Anterior cingulate cortex (tissue), 58 donors: ENCODE measurements around the gene USP7.
"Not testable (repeated sequence)": the region's sequence is repeated elsewhere in the genome, so short reads cannot be mapped to it uniquely, and the experiment has no call there.

Source experiments
- DNase-seq, 58 donors: peaks; one replicate each; lab custom pipeline; 2025; lab: John Stamatoyannopoulos, UW

The USP7 gene

DNA sequence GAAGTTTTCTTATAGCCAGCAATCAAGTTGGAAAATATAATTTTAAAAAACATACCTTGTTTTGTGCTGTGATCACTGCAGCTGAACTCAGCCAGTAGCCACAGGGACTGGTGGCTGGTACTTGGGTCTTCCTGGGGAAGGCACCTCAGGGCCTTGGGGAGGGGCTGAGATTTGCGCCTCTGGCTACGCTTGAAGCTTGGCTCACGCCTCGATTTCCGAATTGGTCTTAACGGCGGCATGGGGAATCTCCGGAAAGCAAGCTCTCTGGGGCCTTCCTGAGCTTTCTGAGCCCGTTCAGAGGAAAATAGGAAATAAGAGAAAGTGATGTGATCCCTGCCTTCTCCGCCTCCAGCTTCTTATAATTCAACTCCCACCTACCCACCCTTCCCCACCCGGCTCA, 11.3 kb upstream of the USP7 start:
- no peak for DNase-seq

DNA sequence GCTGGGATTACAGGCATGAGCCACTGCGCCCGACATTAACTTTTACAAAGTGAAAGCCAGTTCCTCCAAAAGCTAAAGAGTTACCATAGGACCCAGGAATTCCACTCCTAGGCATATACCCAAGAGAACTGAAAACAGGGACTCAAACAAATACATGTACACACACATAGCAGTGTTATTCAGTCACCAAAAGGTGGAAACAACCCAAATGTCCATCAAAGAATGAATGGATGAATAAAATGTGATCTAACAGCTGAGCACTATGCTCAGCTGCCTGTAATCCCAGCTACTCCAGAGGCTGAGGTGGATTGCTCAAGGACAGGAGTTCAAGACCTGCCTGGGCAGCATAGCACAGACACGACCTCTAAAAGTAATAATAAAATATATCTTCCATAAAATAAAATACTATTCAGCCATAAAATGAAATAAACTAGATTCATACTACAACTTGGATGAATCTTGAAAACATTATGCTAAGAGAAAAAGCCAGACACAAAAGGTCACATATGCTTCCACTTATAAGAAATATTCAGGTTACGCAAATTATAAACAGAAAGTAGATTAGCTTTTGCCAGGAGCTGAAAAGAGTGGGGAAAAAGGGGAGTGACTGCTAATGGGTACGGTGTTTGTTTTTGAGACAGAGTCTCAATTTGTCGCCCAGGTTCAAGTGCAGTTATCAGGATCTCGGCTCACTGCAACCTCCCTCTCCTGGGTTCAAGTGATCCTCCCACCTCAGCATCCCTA, 9.3 kb upstream of the USP7 start:
- no peak for DNase-seq

DNA sequence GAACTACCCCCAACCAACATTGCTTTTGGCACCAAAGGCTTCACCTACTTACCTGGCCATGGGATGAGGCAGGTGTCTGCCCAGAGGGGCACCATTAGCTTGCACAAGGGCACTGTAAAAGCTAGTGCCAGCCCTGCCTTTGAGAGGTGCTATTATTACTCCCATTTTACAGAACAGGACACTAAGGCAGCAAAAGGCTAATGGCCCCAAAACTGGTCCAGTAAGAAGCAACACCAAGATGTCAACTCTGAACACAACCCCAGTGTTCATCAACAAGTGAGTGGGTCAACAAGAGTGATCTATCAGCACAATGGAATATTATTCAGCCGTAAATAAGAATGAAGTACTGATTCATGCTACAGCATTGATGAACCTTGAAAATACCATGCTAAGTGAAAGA, 7.7 kb upstream of the USP7 start:
- no peak for DNase-seq

DNA sequence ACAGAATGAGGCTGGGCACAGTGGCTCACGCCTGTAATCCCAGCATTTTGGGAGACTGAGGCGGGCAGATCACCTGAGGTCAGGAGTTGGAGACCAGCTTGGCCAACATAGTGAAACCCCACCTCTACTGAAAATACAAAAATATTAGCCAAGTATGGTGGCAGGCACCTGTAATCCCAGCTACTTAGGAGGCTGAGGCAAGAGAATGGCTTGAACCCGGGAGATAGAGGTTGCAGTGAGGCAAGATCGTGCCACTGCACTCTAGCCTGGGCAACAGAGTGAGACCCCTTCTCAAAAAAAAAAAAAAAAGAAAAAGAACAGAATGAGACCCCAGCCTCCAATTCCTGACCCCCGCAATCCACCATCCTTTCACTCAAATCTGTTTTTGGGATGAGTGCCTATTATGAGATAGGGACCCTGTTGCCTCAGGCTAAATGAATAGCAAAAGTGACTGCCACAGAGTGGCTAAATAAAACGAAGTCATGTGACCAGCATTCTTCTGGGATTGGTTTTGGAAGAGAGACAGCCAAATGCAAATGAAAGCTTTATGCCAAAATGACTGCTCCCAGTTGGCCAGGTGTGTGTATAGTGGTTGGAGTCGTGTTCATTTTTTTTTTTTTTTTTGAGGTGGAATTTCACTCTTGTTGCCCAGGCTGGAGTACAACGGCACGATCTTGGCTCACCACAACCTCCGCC, 5.6 kb upstream of the USP7 start:
- not testable (repeated sequence) for DNase-seq

DNA sequence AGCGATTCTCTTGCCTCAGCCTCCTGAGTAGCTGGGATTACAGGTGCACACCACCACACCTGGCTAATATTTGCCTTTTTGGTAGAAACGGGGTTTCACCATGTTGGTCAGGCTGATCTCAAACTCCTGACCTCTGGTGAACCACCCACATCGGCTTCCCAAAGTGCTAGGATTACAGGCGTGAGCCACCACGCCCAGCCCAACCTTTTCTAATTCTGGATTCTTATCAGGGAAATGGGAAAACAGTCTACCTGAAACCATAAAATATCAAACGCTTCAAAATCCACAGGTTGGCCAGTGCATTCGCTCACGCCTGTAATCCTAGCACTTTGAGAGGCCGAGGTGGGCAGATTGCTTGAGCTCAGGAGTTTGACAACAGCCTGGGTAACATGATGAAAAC, 4.3 kb upstream of the USP7 start:
- DNase-seq, result not testable (repeated sequence)

DNA sequence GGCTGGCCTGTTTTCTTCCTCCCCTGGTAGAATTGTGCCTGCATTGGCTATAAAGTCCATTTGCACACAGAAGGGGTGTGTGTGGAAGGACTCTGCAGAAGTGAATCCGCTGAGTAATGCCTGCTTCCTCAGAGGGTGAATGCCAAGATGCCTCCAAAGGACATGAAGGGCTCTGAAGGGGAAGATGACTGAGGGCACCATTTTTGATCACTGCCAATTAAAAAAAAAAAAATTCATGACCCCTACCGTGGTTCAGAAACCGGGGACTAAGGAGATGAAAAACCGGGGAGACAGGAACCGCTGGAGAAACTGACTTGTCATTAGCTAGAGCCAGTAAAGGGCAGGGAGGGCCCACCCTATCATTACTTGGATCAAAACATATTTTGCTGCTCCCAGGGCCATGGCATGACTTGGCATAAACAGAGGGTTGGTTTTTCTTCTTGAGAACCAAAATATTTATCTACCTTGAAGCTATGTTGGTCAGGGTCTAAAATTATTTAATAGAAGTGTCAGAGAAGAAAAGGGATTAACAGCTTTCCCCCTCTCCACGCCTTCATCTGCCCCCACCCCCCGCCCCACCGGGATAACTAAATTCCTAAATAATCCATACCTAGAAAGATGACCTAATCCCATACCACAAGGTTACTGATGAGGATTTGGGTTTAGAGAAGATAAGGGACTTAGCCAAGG, 3.6 kb upstream of the USP7 start:
- DNase-seq, result peak in 10 of 58 donors; percentile 5 to 29 (median 12)

DNA sequence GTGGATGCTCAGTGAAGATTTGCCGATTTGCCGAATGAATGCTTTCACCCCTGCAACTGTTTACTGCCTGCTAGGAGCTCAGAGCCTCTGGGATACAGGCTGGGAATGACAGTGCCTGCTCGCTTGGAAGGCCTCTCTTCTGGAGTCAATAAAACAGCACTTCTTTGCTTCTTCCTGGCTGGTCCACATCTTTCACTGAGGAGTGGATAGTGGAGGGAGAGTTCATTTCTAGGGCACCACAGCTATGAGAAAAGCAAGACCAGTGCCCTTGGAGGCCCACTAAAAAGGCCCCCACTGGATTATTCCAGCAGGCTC, 3.1 kb upstream of the USP7 start:
- DNase-seq, result peak in 1 of 58 donors; percentile 24

DNA sequence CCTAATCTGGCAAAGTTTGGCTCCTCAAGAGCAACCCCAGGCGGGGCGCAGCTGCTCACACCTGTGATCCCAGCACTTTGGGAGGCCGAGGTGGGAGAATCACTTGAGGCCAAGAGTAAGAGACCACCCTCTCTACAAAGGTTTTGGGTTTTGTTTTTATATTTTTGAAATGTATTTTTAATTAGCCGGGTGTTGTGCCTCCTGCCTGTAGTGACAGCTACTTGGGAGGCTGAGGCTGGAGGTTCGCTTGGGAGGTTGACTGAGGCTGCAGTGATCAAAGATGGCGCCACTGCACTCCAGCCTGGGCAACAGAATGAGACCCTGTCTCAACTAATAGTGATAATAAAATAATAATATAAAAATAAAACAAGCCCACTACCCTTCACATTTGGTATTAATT, 756 bp upstream of the USP7 start:
- DNase-seq, result no peak

DNA sequence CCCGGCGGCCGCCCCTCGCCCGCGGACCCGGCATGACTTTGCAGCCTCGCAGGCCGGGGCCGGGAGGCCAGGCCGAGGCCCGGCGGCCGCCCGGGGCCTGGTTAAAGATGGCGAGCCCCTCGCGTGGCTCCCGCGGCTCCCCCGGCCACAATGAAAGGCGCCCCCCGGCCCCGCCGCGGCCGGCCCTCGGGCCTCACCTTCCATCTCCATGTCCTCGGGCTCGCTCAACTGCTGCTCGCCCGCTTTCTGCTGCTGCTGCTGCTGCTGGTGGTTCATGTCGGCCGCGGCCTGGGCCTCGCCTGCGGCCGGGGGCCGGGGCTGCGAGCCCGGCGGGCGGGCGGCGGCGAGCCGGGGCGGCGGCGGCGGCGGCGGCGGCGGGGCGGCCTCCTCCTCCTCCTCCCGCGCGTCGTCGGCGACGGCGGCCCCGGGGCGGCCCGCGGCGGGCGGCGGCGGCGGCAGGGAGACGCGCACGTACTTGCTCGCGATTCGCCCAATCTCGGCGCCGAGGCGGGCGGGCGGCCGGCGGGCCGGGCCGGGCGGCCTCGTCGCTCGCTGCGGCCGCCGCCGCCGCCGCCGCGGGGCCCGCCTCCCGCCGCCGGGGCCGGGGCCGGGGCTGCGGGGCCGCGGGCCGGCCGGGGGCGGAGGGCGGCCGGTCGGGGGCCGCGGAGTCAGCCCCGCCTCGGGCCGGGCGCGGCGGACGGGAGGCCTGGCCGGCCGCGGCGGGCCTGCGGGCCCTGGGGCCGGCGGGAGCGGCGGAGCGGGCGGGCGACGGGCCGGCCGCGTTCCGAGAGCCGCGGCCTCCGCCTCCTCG, 491 bp downstream of the USP7 start:
- DNase-seq, result peak in 2 of 58 donors; percentile 10 to 22

DNA sequence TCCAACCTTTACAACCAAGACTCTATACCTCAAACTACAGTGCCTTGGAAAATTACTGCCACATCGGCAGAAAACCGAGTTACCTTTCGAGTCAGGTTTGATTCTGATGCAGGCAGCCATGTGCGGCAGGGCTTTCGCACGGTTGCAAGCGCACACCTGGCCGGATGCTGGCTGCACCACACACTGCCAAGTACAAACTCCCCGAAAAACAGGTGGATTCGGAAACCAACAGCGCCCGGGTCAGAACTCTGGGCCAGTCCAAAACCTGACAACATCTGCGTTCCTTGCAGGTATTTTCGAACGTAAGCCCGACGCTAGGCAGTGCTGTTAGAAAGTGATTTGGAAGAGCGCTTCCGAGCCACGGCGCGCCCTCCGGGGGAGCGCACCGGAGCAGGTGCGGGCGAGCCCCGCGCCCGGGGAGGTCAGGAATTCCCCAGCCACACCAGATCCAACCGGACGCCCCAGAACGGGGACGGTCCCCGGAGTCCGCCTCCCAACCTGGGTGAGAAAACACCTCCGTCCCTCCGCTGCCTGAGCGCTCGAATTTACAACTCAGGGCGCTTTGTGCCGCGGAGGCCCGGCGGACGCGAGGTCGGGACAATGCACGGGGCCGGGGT, 1.2 kb downstream of the USP7 start:
- peak in 2 of 58 donors; percentile 9 to 24 for DNase-seq

DNA sequence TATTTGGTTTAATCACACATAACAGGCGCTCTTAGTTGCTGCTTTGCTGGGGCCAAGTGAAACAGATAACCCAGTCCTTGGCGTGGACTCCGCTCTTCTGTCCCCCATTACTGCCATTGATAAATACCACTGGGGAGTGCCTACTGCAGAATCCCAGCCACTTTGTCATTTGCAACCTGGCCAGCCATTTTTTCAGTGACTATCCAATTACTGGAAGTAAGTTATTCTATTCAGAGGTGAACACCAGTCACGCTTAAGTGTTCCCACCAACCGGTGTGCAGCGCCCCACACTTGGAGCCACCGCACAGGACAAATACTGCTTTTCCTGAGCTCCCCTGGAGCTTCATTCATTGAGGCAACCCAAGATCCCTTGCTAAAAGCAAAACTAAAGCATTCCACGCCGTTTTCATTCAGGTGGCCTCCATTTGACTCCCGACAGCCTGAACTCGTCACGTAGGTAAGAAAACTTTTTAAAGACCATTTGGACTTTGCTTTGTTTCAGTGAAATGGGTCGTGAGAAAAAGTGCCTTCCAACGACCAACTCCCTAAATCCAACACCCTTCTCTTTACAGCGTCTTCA, 1.8 kb downstream of the USP7 start:
- DNase-seq, result no peak

DNA sequence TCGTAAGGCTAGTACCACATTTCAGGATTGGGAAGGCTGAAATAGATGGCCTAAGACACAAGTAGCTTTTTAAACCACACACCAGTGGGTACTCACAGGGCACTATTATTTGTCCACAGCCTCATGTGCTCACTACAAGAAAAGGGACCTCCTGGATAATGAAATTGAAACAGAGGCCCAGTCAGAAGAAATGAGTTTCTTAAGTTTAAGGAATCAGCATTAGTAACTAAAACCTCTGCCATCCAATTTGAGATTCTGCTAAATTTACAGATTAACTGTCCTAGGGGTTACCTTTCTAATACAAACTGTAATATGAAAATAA, 3.0 kb downstream of the USP7 start:
- no peak for DNase-seq

DNA sequence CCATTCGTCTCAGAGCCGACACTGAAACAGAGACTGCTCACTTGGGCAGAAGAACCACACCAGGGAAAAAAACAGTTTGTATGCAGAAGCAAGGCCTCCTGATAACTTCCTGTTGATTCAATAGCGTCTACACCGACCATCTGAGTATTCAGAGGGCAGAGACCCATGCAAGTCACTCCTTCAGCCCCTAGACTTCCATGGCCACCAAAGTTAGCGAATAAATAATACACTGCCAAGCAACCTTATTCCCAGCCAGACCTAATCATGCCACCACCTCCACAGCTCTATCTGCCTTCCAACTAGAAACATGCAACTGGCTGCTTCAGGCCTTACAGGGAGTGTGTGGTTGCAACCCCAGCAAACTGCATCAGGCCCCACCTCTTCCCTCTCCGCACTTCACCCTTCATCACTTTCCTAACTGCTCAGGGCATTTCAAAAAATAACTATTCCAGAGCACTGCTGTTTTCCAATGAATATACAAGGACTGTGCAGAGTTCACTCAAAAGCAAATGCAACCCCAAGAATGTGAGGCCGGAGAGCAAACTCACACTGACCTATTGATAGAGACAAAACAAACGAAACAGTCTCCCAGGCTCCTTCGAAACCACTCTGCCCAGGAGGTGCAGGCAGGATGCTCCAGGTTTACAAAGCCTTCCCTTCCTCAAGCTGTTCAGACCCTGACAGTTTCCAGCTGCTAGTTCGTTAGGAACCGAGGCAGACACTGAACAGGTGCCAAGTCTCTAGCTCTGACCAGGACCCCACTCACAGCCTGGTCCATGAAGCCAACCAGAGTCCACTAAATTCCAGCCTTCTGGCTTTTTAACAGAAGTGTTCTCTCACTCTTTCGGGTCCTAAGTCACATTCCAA, 3.6 kb downstream of the USP7 start:
- DNase-seq, result no peak

DNA sequence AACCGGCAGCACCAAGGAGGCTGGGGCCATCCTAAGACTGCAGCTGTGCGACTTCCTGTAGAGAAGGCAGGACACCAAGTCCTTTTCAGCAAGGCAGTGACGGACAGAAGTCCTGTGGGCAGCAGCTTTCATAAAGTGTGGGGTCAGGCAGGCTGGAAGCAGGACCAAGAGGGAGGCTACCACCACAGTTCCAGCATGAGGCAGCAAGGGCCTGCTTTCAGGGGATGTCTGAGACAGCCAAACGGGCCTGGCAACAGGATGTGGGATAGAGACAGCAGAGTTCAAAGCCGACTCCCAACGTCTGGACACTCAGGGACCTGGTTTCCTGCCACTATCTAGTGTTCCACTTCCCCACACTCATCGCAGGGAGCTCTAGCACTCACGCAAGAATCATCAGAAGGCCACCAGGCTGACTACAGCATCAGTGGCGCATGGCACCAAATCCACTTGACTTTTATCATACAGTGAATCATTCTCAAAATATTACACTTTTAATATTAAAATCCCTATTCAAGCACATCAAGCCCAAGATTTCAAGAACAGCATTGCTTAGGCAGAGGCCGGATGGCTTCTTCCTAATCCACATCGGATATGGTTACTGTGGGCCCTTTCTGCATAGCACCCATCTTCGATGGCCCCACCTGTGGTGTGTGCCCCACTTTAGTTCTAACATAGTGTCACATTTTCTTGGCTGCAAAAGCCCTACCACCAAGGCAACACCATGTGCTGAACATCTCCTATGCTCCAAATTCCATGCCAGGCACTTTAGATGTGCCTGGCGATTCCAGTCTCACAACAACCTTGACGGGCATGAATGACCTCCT, 5.2 kb downstream of the USP7 start:
- peak in 4 of 58 donors; percentile 5 to 18 (median 8) for DNase-seq

DNA sequence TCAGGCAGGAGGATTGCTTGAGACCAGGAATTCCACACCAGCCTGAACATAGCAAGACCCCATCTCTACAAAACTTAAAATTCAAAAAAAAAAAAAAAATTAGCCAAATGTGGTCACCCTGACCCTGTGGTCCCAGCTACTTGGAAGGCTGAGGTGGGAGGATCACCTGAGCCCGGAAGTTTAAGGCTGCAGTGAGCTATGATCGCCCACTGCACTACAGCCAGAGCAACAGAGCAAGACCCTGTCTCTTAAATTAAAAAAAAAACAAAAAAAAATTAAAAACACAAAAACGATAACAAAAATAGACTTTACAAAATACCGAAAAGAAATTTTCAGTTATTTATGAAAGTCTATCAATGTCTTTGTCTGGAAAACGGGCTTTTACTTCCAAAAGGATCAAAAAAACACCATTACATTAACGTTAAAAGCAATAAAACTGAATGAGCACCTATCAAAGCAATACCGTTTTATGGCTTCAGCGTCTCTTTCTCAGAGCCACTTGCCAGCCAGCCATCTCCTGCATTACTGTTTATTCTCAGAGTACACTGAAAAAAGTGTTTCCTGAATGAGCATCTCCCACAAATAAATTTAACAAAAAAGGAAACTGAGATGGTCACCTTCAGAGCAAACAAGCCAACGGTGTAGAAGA, 6.1 kb downstream of the USP7 start:
- no peak for DNase-seq

DNA sequence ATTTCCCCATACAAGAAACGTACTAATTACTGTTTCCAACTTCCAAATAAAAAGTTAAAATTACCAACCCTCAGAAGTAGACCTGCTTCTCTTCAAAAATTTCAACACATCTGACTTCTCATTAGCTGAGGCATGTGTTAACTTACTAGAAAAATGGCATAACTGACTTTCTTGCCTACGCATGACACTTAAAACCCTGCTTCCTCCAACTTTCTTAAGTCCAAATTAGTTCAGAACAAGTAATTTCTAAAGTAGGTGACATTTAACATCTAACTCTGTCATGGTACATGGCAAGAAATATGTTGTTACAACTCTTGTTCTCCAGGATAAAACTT, 6.7 kb downstream of the USP7 start:
- no peak for DNase-seq

DNA sequence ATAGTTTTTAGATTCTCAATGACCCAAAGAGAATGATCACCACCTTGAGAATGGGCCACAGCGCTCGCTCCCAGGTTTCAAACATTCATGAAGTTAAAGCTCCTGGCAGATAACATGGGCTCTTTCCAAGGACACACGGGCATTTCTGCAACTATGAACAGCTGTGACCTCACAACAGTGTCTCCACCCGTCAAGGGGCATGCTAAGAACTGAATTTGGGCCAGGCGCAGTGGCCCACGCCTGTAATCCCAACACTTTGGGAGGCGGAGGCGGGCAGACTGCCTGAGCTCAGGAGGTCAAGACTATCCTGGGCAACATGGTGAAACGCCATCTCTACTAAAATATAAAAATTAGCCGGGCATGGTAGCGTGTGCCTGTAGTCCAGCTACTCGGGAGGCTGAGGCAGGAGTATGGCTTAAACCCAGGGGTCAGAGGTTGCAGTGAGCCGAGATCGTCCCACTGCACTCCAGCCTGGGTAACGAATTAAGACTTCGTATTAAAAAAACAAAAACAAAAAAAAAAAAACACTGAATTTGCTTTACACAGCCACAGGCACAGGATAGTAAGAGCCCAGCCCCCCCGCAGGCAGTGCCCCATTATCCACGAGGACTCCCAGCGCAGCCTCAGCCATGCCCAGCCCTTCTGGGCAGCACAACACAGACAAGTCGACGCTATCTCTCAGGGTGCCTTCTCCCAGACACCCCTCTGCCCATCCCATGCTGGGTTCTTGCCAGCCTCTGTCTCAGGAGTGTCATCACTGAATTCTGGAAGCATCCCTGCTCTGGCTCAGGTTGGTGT, 7.2 kb downstream of the USP7 start:
- no peak for DNase-seq
